Smooth muscle cell of the brain vasculature (primary cell): ENCODE measurements around the gene KRTAP4-4.
"Not testable (repeated sequence)": the region's sequence is repeated elsewhere in the genome, so short reads cannot be mapped to it uniquely, and the experiment has no call there.

Experiments used
- DNase-seq: peaks from one replicate; pipeline ENCODE4 v3.0.0-alpha.2; 2012; ENCODE audit warnings: low read depth, low spot score

The KRTAP4-4 gene

GRCh38 chr17:41148971-41149651 is 11.4 kb downstream of the KRTAP4-4 start:
- not testable (repeated sequence) for DNase-seq

GRCh38 chr17:41147531-41148204 is 12.9 kb downstream of the KRTAP4-4 start:
- no peak for DNase-seq

- DNase-seq = no peak
Observed at GRCh38 chr17:41145261-41145660, 15.3 kb downstream of the KRTAP4-4 start.

GRCh38 chr17:41144846-41145245 is 15.7 kb downstream of the KRTAP4-4 start:
- no peak for DNase-seq

- DNase-seq = no peak
Observed at GRCh38 chr17:41141361-41141760, 19.2 kb downstream of the KRTAP4-4 start.

- DNase-seq = no peak
Observed at GRCh38 chr17:41140360-41141131, 20.0 kb downstream of the KRTAP4-4 start, which contains the start of gene KRTAP4-6. KRTAP4-6 (minus strand) TSS chr17:41140544; CDS start chr17:41140487, 57 bp downstream.

- DNase-seq = not testable (repeated sequence)
Observed at GRCh38 chr17:41139865-41140264, 20.7 kb downstream of the KRTAP4-4 start.

- no peak for DNase-seq
Observed at GRCh38 chr17:41133880-41134735, 26.4 kb downstream of the KRTAP4-4 start.

GRCh38 chr17:41131979-41132378 is 28.6 kb downstream of the KRTAP4-4 start:
- no peak for DNase-seq

GRCh38 chr17:41127371-41127770 is 33.2 kb downstream of the KRTAP4-4 start:
- no peak for DNase-seq

GRCh38 chr17:41126412-41126811 is 34.1 kb downstream of the KRTAP4-4 start:
- DNase-seq = no peak

GRCh38 chr17:41125064-41125463 is 35.5 kb downstream of the KRTAP4-4 start:
- no peak for DNase-seq

GRCh38 chr17:41123991-41124371 is 36.6 kb downstream of the KRTAP4-4 start, which contains the start of gene KRTAP4-12:
KRTAP4-12 (minus strand) TSS chr17:41124182; CDS start chr17:41124122, 60 bp downstream.
- not testable (repeated sequence) for DNase-seq

GRCh38 chr17:41123292-41123990 is 37.1 kb downstream of the KRTAP4-4 start:
- DNase-seq = not testable (repeated sequence)

- DNase-seq = no peak
Observed at GRCh38 chr17:41121742-41122141, 38.8 kb downstream of the KRTAP4-4 start.

- not testable (repeated sequence) for DNase-seq
Observed at GRCh38 chr17:41119696-41120690, 40.6 kb downstream of the KRTAP4-4 start.

GRCh38 chr17:41118721-41119120 is 41.8 kb downstream of the KRTAP4-4 start:
- DNase-seq = no peak

GRCh38 chr17:41117846-41118386 is 42.6 kb downstream of the KRTAP4-4 start, which contains the start of gene KRTAP4-11:
KRTAP4-11 (minus strand) TSS chr17:41118373; CDS start chr17:41118315, 58 bp downstream.
- DNase-seq = not testable (repeated sequence)

GRCh38 chr17:41116297-41116696 is 44.3 kb downstream of the KRTAP4-4 start:
- DNase-seq = no peak
